HepG2 (cell line): ENCODE measurements around the gene COMT. TPM values are rescaled to one million over a fixed set of nuclear protein-coding genes. Genes with fewer than 3 reads are reported as not detected.

Experiments
- CCAR2 ChIP-seq: fragments of 200-400 bp; formaldehyde crosslinking; optimal IDR thresholded peaks from 2 replicates; pipeline ENCODE3; 2018; ENCODE audit warnings: low read depth, mild to moderate bottlenecking, low read length, moderate library complexity
- HINFP ChIP-seq: sonication (generic); formaldehyde crosslinking; IDR thresholded peaks from 2 replicates; pipeline ENCODE4 v1.4.0; 2020; ENCODE audit warnings: low read depth, mild to moderate bottlenecking, missing genetic modification reagents
- HMG20A ChIP-seq: IDR thresholded peaks from 2 replicates; pipeline ENCODE4 v1.6.1; 2016; ENCODE audit warnings: borderline replicate concordance
- KIAA2018 ChIP-seq: sonication (generic); formaldehyde crosslinking; IDR thresholded peaks from 2 replicates; pipeline ENCODE4 v1.5.0; 2020; ENCODE audit warnings: mild to moderate bottlenecking, missing genetic modification reagents, borderline replicate concordance
- NFRKB ChIP-seq: fragments of 450-650 bp; IDR thresholded peaks from 2 replicates; pipeline ENCODE4 v1.6.1; 2017
- RARG ChIP-seq: sonication (generic); formaldehyde crosslinking; IDR thresholded peaks from 2 replicates; pipeline ENCODE4 v1.4.0; 2020; ENCODE audit warnings: low read depth, mild to moderate bottlenecking, missing genetic modification reagents
- RELA ChIP-seq: sonication (generic); formaldehyde crosslinking; IDR thresholded peaks from 2 replicates; pipeline ENCODE4 v1.4.0; 2020; ENCODE audit warnings: missing genetic modification reagents
- ZBED4 ChIP-seq: sonication (generic); formaldehyde crosslinking; IDR thresholded peaks from 2 replicates; pipeline ENCODE4 v1.4.0; 2020; ENCODE audit warnings: missing genetic modification reagents, borderline replicate concordance
- ZNF281 ChIP-seq: sonication (generic); formaldehyde crosslinking; IDR thresholded peaks from 2 replicates; pipeline ENCODE4 v1.4.0; 2020; ENCODE audit warnings: missing genetic modification reagents, borderline replicate concordance
- ZNF3 ChIP-seq: IDR thresholded peaks from 2 replicates; pipeline ENCODE4 v1.7.0; 2017; ENCODE audit warnings: inconsistent platforms
- ZNF33A ChIP-seq: sonication (generic); formaldehyde crosslinking; IDR thresholded peaks from 2 replicates; pipeline ENCODE4 v1.5.1; 2020; ENCODE audit warnings: missing genetic modification reagents, mild to moderate bottlenecking, moderate library complexity, borderline replicate concordance
- ZNF891 ChIP-seq: sonication (generic); formaldehyde crosslinking; IDR thresholded peaks from 2 replicates; pipeline ENCODE4 v1.5.0; 2020; ENCODE audit warnings: mild to moderate bottlenecking, missing genetic modification reagents
- polyA plus RNA-seq, 8 experiments: library from polyadenylated mRNA; depleted of rRNA in 3 of 8; stranded (reverse) in 7 of 8; unstranded in 1 of 8; fragments of >200 nt; fragmentation: Illumina TruSeq in 4 of 8; extraction: Trizol in 4 of 8; gene quantifications; 2 replicates each; pipeline versions ENCODE4 v1.2.1 to v1.2.3, GENCODE V29; 2011 to 2016; ENCODE audit warnings: low read depth in 4 of 8, missing spikeins in 1 of 8, mixed read lengths in 1 of 8; ENCODE audit not compliant: insufficient read depth in 1 of 8
- total RNA-seq, 5 experiments: library from RNA; depleted of rRNA; stranded (reverse); fragments of >200 nt; fragmentation: Illumina TruSeq; extraction: Trizol; gene quantifications; 2 replicates each; pipeline ENCODE4 v1.2.3, GENCODE V29; 2016; ENCODE audit warnings: low read depth in 1 of 5

Gene COMT
- total and polyA plus RNA-seq, 2 of the 13 experiments (the other 11 are each of a cell fraction or from before 2014, with no cell fraction given), result 156 to 162 TPM

DNA sequence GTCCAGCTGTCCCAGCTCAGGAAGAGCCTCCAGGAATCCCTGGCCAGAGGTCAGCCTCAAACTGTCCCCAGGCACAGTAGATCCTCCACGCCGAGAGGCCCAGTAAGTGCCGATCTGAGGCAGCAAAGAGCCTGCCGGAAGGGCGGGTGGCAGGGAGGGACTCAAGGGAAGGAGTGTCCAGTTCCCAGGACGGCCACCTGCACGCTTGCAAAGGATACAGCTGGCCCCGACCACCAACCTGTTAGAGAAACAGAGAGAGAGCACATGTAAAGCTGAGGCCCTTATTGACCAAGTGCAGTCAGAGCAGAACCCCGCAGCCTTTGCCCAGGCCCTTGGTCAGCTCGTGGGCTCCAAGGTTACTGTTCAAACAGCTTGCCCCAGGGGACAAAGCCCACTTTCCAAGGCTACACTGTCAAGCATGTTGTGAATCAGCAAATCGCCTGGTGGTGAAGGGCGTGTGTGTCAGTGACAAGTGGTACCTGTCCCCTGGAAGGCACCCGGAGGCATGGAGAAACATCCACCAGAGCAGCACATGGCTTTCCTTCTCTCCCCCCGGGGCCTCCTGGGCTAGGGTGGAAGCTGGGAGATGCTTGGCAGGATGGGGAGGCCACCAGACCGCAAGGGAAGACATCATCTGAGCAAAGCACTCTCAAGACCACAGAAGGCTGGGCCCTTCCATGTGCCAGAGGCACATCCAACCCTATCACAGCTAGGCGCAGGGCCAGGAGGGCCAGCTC lies 42.6 kb upstream of the COMT start (continued):
- TF ChIP-seq KIAA2018 (0 out of 2 replicates have a peak, but pooled peaks have one; percentile 17), ZNF3 (CRISPR knock-in tag) (no peak), ZNF891 (0 out of 2 replicates have a peak, but pooled peaks have one; percentile 70), HMG20A (CRISPR knock-in tag) (no peak), NFRKB (no peak), CCAR2 (no peak), RARG (CRISPR knock-in tag) (no peak), ZNF33A (CRISPR knock-in tag) (0 out of 2 replicates have a peak, but pooled peaks have one; percentile 41), RELA (CRISPR knock-in tag) (no peak), HINFP (CRISPR knock-in tag) (no peak), ZBED4 (CRISPR knock-in tag) (peak; percentile 75; the same call in 1 of the 2 replicates), ZNF281 (CRISPR knock-in tag) (no peak)
